Panc1 (cell line): Measurements from ENCODE around the gene FEM1B. TPM values are rescaled to one million over a fixed set of nuclear protein-coding genes. Genes with fewer than 3 reads are reported as not detected.

Experiments used
- ATAC-seq: fragments of 200-7000 bp; cut with Tn5 transposase; 2 replicates; pipeline ENCODE4 v1.9.1; 2020; ENCODE audit warnings: mild to moderate bottlenecking, moderate library complexity
- BruUV-seq: library from RNA; stranded (reverse); fragments of 400-500 nt; replicated peaks from 2 replicates; lab custom pipeline; 2021; lab: Mats Ljungman, UMichigan
- CTCF ChIA-PET: fragments of 300-600 bp; sonication (Branson Sonifier 250); formaldehyde crosslinking; loops from one replicate; lab custom pipeline; 2022; ENCODE audit warnings: antibody characterized with exemption; lab: Charles Lee
- POLR2A ChIA-PET: fragments of 300-600 bp; sonication (Branson Sonifier 250); formaldehyde crosslinking; loops from one replicate; lab custom pipeline; 2022; ENCODE audit warnings: antibody characterized with exemption; lab: Charles Lee
- DNase-seq: peaks from one replicate; pipeline ENCODE4 v3.0.0-alpha.2; 2010; ENCODE audit warnings: low read depth, low spot score
- H3K27ac ChIP-seq: 2 replicates; pipeline ENCODE4 v1.5.1; 2011; ENCODE audit warnings: mild to moderate bottlenecking, low read length, inconsistent platforms
- H3K27me3 ChIP-seq: fragments of 200-500 bp; sonication (Bioruptor generic); 2 replicates; pipeline ENCODE4 v1.6.0; 2014; ENCODE audit warnings: low read length, inconsistent platforms; ENCODE audit not compliant: control insufficient read depth, insufficient read depth
- H3K36me3 ChIP-seq: fragments of 200-500 bp; sonication (Bioruptor generic); 2 replicates; pipeline ENCODE4 v1.5.1; 2014; ENCODE audit warnings: inconsistent platforms, mild to moderate bottlenecking, low read length, moderate library complexity; ENCODE audit not compliant: control insufficient read depth, insufficient read depth
- H3K4me1 ChIP-seq: 2 replicates; pipeline ENCODE4 v1.5.1; 2011; ENCODE audit warnings: inconsistent platforms, mild to moderate bottlenecking, low read length, moderate library complexity; ENCODE audit not compliant: control insufficient read depth, insufficient read depth
- H3K4me3 ChIP-seq, 2 experiments: 2 replicates each; pipeline ENCODE4 v1.5.1; 2011 to 2012; ENCODE audit warnings: low read depth in 2 of 2, low read length in 2 of 2, mild to moderate bottlenecking in 2 of 2, inconsistent platforms in 1 of 2, moderate library complexity in 1 of 2
- H3K9me3 ChIP-seq: fragments of 200-500 bp; sonication (Bioruptor generic); 2 replicates; pipeline ENCODE4 v1.5.1; 2014; ENCODE audit warnings: low read depth, mild to moderate bottlenecking, inconsistent platforms, low read length, moderate library complexity; ENCODE audit not compliant: control insufficient read depth, insufficient read depth
- POLR2AphosphoS5 ChIP-seq: IDR thresholded peaks from 2 replicates; pipeline ENCODE4 v1.6.1; 2012; ENCODE audit warnings: mild to moderate bottlenecking, low read depth, low read length, moderate library complexity
- SIN3A ChIP-seq: IDR thresholded peaks from 2 replicates; pipeline ENCODE4 v1.6.1; 2012; ENCODE audit warnings: low read depth, mild to moderate bottlenecking, low read length, moderate library complexity, borderline replicate concordance; ENCODE audit not compliant: insufficient read depth
- TCF7L2 ChIP-seq: IDR thresholded peaks from 2 replicates; pipeline ENCODE4 v1.6.1; 2011; ENCODE audit warnings: mild to moderate bottlenecking, low read depth, low read length, inconsistent platforms
- in situ Hi-C: cut with HindIII; loops from 2 replicates; pipeline ENCODE4 v1.10.0; 2016; ENCODE audit warnings: low sequenced_read_pairs, low pct_unique_long_range_greater_than_20kb
- intact Hi-C: fragments of 100-400 bp; cut with micrococcal nuclease; formaldehyde crosslinking; loops from one replicate; pipeline ENCODE4 v1.10.0; 2022; ENCODE audit not compliant: unreplicated experiment
- total RNA-seq: library from RNA; stranded (reverse); gene quantifications from one replicate; pipeline ENCODE4 v1.2.1, GENCODE V29; 2021; ENCODE audit not compliant: unreplicated experiment
- TF ChIP-seq, protein P1 (sequence below), 2 experiments: IDR thresholded peaks; 2 replicates each; pipeline ENCODE4 v1.6.1; 2011 to 2012; ENCODE audit warnings: low read depth in 2 of 2, control low read depth in 1 of 2, low read length in 1 of 2, mild to moderate bottlenecking in 1 of 2, moderate library complexity in 1 of 2; ENCODE audit not compliant: insufficient read depth in 1 of 2
- TF ChIP-seq, protein P2 (sequence below): fragments of 450-650 bp; IDR thresholded peaks from 2 replicates; pipeline ENCODE4 v1.5.1; 2017; ENCODE audit warnings: mild to moderate bottlenecking

FEM1B gene
- total RNA-seq, 1 experiment from 2014 or later: 34.8 TPM

DNA sequence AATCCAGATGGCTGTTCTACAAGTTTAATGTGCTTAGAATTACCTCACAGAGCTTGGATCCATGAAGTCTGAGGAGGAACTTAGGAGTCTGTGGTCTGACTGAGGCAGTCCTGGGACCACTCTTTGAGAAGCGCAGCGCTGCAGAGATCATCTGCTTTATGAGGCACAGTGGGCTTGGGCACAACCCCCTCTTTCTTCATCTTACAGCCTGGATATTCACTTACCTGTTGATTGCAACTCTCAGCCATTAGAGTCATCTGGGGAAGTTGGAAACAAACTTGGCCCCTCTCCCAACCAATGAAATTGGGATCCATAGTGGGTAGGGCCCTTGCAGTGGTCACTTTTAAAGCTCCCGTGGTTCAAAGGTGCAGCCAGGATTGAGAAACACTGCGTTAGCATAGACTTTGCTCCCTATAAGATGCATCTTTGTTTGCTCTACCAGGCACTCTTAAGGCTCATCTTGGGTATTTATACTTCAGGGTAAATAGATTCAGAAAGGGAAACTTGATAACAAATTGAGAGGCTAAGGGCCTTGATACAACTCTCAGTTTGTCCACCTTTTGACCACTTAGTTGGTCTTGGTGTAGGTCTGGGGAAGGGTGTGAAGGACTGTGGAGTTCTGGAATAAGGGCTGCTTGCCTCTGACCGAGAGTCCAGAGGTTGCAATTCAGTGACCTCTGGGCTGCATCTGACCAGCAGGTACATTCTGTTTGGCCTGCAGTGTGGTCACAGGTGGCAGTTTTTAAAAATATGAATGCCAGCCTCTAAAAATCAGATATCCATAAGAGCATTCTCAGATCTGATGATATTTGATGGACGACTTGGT, 22.8 kb downstream of the FEM1B start:
- DNase-seq: no peak
- no peaks in the 10 kb centered on the region for H3K27me3 ChIP-seq
- ChIA-PET POLR2A (no interaction called here), CTCF (no interaction called here)
- H3K4me1 ChIP-seq: no peaks in the 10 kb centered on the region
- intact Hi-C loops (no loop called here), in situ Hi-C loops (no loop called here)
- BruUV-seq: no TSS peak
- ATAC-seq: no peak
- H3K9me3 ChIP-seq: no peaks in the 10 kb centered on the region
- H3K4me3 ChIP-seq: no peak overlapping the region
- TF ChIP-seq POLR2AphosphoS5 (no peak), SIN3A (no peak), TCF7L2 (no peak)
- TF ChIP-seq, protein P1, sequence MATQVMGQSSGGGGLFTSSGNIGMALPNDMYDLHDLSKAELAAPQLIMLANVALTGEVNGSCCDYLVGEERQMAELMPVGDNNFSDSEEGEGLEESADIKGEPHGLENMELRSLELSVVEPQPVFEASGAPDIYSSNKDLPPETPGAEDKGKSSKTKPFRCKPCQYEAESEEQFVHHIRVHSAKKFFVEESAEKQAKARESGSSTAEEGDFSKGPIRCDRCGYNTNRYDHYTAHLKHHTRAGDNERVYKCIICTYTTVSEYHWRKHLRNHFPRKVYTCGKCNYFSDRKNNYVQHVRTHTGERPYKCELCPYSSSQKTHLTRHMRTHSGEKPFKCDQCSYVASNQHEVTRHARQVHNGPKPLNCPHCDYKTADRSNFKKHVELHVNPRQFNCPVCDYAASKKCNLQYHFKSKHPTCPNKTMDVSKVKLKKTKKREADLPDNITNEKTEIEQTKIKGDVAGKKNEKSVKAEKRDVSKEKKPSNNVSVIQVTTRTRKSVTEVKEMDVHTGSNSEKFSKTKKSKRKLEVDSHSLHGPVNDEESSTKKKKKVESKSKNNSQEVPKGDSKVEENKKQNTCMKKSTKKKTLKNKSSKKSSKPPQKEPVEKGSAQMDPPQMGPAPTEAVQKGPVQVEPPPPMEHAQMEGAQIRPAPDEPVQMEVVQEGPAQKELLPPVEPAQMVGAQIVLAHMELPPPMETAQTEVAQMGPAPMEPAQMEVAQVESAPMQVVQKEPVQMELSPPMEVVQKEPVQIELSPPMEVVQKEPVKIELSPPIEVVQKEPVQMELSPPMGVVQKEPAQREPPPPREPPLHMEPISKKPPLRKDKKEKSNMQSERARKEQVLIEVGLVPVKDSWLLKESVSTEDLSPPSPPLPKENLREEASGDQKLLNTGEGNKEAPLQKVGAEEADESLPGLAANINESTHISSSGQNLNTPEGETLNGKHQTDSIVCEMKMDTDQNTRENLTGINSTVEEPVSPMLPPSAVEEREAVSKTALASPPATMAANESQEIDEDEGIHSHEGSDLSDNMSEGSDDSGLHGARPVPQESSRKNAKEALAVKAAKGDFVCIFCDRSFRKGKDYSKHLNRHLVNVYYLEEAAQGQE (IDR thresholded peaks at IDR 0.05; ENCODE audit: insufficient read depth in 1 of 2, low read depth in 2 of 2, low read length in 1 of 2): no peak
- TF ChIP-seq, protein P2, sequence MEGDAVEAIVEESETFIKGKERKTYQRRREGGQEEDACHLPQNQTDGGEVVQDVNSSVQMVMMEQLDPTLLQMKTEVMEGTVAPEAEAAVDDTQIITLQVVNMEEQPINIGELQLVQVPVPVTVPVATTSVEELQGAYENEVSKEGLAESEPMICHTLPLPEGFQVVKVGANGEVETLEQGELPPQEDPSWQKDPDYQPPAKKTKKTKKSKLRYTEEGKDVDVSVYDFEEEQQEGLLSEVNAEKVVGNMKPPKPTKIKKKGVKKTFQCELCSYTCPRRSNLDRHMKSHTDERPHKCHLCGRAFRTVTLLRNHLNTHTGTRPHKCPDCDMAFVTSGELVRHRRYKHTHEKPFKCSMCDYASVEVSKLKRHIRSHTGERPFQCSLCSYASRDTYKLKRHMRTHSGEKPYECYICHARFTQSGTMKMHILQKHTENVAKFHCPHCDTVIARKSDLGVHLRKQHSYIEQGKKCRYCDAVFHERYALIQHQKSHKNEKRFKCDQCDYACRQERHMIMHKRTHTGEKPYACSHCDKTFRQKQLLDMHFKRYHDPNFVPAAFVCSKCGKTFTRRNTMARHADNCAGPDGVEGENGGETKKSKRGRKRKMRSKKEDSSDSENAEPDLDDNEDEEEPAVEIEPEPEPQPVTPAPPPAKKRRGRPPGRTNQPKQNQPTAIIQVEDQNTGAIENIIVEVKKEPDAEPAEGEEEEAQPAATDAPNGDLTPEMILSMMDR: no peak
- H3K27ac ChIP-seq: no peak overlapping the region
- H3K36me3 ChIP-seq: no peaks in the 10 kb centered on the region; the same call in 1 of the 2 replicates

DNA sequence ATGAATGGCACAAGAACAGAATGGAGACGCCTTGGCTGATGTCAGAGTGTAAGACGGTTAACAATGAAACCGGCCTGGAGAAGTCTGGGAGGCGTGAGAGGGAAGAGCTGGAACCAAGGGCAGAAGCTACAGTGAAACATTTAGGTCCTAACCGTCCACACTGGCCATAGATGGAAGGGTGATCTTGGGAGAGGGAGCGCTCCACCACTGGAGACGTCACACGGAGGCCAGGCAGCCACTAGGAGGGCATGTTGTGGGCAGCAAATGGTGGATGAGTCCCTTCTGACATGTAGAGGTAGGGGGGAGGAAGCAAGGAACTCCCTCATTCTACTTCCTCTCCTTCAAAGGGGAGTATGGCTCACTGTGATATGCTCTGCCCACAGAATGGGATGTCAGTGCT, 23.8 kb downstream of the FEM1B start:
- DNase-seq (no peak), ATAC-seq (no peak)
- no peak overlapping the region for H3K4me3 ChIP-seq
- no peaks in the 10 kb centered on the region for H3K9me3 ChIP-seq
- no peak for TF ChIP-seq TCF7L2
- TF ChIP-seq, protein P2: no peak
- no peak for TF ChIP-seq POLR2AphosphoS5
- in situ Hi-C loops (no loop called here), intact Hi-C loops (no loop called here)
- ChIA-PET POLR2A (no interaction called here), CTCF (no interaction called here)
- H3K27me3 ChIP-seq: no peaks in the 10 kb centered on the region
- no peak overlapping the region for H3K27ac ChIP-seq
- BruUV-seq: no TSS peak
- no peaks in the 10 kb centered on the region; the same call in 1 of the 2 replicates for H3K36me3 ChIP-seq
- H3K4me1 ChIP-seq: no peaks in the 10 kb centered on the region
